NCI-H128 (cell line): ENCODE results near the gene PTCRA.

ENCODE experiments used
- DNase-seq: peaks from one replicate; lab custom pipeline; 2025; ENCODE audit not compliant: unreplicated experiment; lab: John Stamatoyannopoulos, UW

PTCRA gene

GRCh38 chr6:42970871-42971612 is 55.2 kb downstream of the PTCRA start:
- DNase-seq, result no peak

GRCh38 chr6:42971746-42972327 is 56.0 kb downstream of the PTCRA start:
- DNase-seq, result no peak

GRCh38 chr6:42973926-42974325 is 58.1 kb downstream of the PTCRA start:
- no peak for DNase-seq

- no peak for DNase-seq
Observed at GRCh38 chr6:42974919-42975505, 59.2 kb downstream of the PTCRA start.
